ENCODE results near the gene KRT34. TPM values are rescaled to one million over a fixed set of nuclear protein-coding genes. Genes with fewer than 3 reads are reported as not detected.

KRT34 gene
- total RNA-seq, 4 donors from 2014 or later = not detected

DNA sequence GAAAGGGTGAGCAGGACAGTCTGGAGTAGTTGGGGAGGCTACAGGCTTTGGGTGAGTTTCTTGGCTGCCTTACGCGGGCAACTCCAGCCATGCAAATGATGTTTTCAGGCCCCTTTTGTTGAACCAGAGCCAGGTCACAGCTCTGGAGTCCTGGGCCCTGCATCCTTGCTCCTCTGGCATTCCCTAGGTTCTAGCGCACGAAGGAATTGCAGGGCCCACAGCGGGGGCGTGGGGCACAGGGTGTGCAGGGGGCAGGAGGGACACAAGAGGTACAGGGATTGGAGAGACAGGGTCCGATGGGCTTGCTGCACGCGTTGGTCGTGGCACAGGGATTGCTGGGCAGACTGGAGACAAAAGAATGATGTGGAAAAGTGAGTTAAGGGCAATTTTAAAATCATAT is 11.7 kb upstream of the KRT34 start:
- no peaks in the 10 kb centered on the region for H3K36me3 ChIP-seq
- no peaks in the 10 kb centered on the region for H3K27me3 ChIP-seq
- H3K27ac ChIP-seq = no peak overlapping the region
- H3K9me3 ChIP-seq = no peaks in the 10 kb centered on the region
- no peaks in the 10 kb centered on the region for H3K4me1 ChIP-seq
- H3K4me3 ChIP-seq = no peak overlapping the region
- DNase-seq = no peak
- TF ChIP-seq POLR2A (IDR thresholded peaks at IDR 0.05) = no peak
- TF ChIP-seq, protein P1, sequence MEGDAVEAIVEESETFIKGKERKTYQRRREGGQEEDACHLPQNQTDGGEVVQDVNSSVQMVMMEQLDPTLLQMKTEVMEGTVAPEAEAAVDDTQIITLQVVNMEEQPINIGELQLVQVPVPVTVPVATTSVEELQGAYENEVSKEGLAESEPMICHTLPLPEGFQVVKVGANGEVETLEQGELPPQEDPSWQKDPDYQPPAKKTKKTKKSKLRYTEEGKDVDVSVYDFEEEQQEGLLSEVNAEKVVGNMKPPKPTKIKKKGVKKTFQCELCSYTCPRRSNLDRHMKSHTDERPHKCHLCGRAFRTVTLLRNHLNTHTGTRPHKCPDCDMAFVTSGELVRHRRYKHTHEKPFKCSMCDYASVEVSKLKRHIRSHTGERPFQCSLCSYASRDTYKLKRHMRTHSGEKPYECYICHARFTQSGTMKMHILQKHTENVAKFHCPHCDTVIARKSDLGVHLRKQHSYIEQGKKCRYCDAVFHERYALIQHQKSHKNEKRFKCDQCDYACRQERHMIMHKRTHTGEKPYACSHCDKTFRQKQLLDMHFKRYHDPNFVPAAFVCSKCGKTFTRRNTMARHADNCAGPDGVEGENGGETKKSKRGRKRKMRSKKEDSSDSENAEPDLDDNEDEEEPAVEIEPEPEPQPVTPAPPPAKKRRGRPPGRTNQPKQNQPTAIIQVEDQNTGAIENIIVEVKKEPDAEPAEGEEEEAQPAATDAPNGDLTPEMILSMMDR (IDR thresholded peaks at IDR 0.05) = no peak

DNA sequence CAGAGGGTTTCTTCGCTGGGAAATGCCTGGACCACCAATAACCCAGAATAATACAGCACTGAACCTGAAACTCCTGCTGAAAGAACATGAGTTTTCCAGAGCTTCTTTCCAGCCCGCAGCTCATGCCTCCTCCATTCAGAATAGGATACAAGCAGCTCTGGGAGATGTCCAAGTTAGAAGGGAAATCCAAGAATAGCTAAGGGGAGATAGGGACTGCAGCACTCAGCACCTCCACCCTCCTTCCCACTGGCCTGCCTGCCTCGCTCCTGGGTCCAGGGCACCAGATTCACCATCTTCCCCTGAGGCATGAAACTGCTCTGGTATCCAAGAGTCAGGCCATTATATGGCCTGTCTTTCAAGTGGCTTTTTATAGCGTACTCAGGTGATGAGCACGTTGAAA is 11.2 kb upstream of the KRT34 start:
- no peaks in the 10 kb centered on the region for H3K27me3 ChIP-seq
- H3K36me3 ChIP-seq = no peaks in the 10 kb centered on the region
- no peaks in the 10 kb centered on the region for H3K9me3 ChIP-seq
- DNase-seq = no peak
- H3K4me3 ChIP-seq = no peak overlapping the region
- no peak overlapping the region for H3K27ac ChIP-seq
- TF ChIP-seq POLR2A (IDR thresholded peaks at IDR 0.05) = no peak
- TF ChIP-seq, protein P1 (IDR thresholded peaks at IDR 0.05) = no peak
- no peaks in the 10 kb centered on the region for H3K4me1 ChIP-seq

DNA sequence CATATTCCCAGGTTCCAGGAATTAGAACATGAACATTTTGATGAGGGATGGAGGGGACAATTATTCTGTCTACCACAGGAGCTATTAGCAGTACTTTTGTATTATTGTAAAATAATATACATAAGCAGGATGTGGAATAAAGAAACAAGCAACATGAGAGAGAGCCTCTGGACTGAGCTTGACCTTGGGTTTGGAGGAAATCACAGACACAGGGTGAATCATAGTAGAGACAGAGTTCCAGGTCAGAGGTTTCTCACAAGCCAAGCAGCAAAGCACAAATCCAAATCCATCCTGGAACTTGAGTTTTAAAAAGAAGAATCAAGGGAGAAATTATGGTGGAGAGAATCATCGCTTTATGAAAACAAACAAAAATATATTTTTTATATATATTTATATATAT is 10.2 kb upstream of the KRT34 start:
- no peaks in the 10 kb centered on the region for H3K27me3 ChIP-seq
- DNase-seq = no peak
- no peak for TF ChIP-seq POLR2A (IDR thresholded peaks at IDR 0.05)
- TF ChIP-seq, protein P1 (IDR thresholded peaks at IDR 0.05) = no peak
- no peaks in the 10 kb centered on the region for H3K36me3 ChIP-seq
- no peaks in the 10 kb centered on the region for H3K9me3 ChIP-seq
- no peak overlapping the region for H3K4me3 ChIP-seq
- no peak overlapping the region for H3K27ac ChIP-seq
- no peaks in the 10 kb centered on the region for H3K4me1 ChIP-seq

DNA sequence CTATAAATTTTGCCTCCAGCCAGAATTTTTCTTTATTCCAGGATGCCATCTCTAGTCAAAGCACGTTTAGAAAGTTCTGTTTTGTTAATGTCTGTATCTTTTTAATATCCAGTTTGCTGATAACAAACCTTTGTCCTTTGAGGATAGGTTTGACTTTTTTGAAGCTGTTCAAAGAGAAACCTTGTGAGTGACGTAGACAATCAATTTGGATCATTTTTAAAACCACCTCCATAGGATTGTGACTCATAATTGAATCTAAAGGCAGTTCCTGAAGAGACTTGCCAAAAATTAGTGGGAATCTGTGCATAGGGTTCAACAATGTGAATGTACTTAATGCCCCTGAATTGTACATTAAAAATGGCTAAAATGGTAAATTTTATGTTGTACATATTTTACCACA is 9.4 kb upstream of the KRT34 start:
- Histone ChIP-seq H3K27me3 (no peaks in the 10 kb centered on the region), H3K27ac (no peak overlapping the region), H3K9me3 (peaks cover 0 to 3% (median 0%) of the 10 kb centered on the region in 4 donors), H3K36me3 (no peaks in the 10 kb centered on the region), H3K4me3 (no peak overlapping the region), H3K4me1 (no peaks in the 10 kb centered on the region)
- DNase-seq = no peak
- TF ChIP-seq POLR2A (IDR thresholded peaks at IDR 0.05) = no peak
- TF ChIP-seq, protein P1 (IDR thresholded peaks at IDR 0.05) = no peak

DNA sequence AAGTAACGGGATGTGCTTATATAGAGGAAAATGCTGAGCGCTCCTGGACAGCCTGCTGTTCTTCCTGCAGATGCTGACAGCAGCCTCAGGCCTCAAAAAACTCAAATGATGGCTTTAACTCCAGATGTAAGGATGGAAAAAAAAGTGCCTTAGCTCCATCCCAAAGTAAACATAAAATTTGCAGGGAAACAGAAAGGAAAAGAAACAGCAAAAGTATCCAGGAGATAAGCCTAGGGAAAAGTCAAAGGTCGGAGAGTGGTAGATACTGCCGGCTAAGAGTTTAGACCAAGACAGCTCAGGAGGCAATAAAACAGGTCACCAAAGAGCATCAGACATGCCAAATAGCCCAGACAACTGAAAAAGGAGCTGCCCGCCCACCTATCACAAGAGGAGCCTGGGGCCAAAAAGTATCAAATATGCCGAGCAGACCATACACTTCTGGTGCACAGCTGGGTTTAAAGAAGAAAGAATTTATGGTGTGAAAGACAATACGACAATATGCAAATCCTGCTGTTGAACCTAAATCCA is 8.4 kb upstream of the KRT34 start:
- Histone ChIP-seq H3K36me3 (no peaks in the 10 kb centered on the region), H3K27ac (no peak overlapping the region), H3K9me3 (peaks cover 0 to 3% (median 0%) of the 10 kb centered on the region in 4 donors), H3K4me1 (no peaks in the 10 kb centered on the region), H3K27me3 (no peaks in the 10 kb centered on the region), H3K4me3 (no peak overlapping the region)
- DNase-seq = no peak
- no peak for TF ChIP-seq POLR2A (IDR thresholded peaks at IDR 0.05)

DNA sequence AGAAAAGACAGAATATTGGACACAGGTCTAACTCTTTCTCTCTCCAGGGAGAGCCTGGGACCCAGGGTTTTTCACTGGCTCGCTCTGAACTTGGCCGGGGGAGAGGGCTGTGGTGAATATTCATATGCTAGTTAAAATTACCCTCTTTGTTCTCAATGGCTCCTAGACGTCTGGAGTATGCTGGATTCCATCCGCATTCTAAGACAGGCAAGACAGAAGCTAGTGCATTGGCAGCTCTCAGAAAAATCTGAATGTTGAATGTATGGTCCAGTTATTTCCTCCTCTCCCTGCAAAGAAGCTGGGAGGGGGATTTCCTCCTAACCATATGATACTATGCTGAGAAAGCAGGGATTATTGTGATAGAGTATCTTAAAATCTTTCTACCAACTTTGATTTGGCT is 5.6 kb upstream of the KRT34 start:
- no peak overlapping the region for H3K27ac ChIP-seq
- no peaks in the 10 kb centered on the region for H3K36me3 ChIP-seq

More for the DNA sequence above, 5.6 kb upstream of the KRT34 start:
- Histone ChIP-seq H3K4me3 (no peak overlapping the region), H3K4me1 (no peaks in the 10 kb centered on the region), H3K27me3 (no peaks in the 10 kb centered on the region), H3K9me3 (peaks cover 0 to 3% (median 0%) of the 10 kb centered on the region in 4 donors)
- DNase-seq = no peak
- TF ChIP-seq, protein P1 (IDR thresholded peaks at IDR 0.05) = no peak
- no peak for TF ChIP-seq POLR2A (IDR thresholded peaks at IDR 0.05)
